K562 (cell line): Measurements from ENCODE around the gene NUDT22. TPM values are rescaled to one million over a fixed set of nuclear protein-coding genes. Genes with fewer than 3 reads are reported as not detected.
A peak's percentile ranks its signal among the peaks of the same experiment; 100 is the strongest.

Source experiments
- ATF2 ChIP-seq: sonication (generic); formaldehyde crosslinking; IDR thresholded peaks from 2 replicates; pipeline ENCODE4 v1.8.1; 2022; ENCODE audit warnings: missing genetic modification reagents
- CHD7 ChIP-seq: fragments of 200-600 bp; sonication (generic); IDR thresholded peaks from one replicate; pipeline ENCODE4 v1.6.1; 2012; ENCODE audit warnings: mild to moderate bottlenecking, low read depth, low read length, inconsistent platforms
- ETS2 ChIP-seq: IDR thresholded peaks from 2 replicates; pipeline ENCODE4 v1.6.1; 2016; ENCODE audit warnings: borderline replicate concordance, missing genetic modification characterization, mild to moderate bottlenecking, moderate library complexity, missing compliant biosample characterization; ENCODE audit not compliant: poor library complexity, severe bottlenecking
- HNRNPK ChIP-seq: fragments of 200-400 bp; formaldehyde crosslinking; IDR thresholded peaks from one replicate; pipeline ENCODE4 v1.6.1; 2018; ENCODE audit warnings: mild to moderate bottlenecking, low read depth, low read length; ENCODE audit not compliant: poor library complexity, severe bottlenecking
- NBN ChIP-seq: fragments of 450-650 bp; IDR thresholded peaks from 2 replicates; pipeline ENCODE4 v1.6.1; 2016; ENCODE audit warnings: low read depth, mild to moderate bottlenecking
- NFYB ChIP-seq: IDR thresholded peaks from 2 replicates; pipeline ENCODE4 v1.6.1; 2011; ENCODE audit warnings: mild to moderate bottlenecking, moderate library complexity; ENCODE audit not compliant: insufficient read length; ENCODE audit errors: extremely low read depth
- NUFIP1 ChIP-seq: fragments of 450-650 bp; IDR thresholded peaks from 2 replicates; pipeline ENCODE4 v1.6.1; 2018; ENCODE audit not compliant: partially characterized antibody
- SMAD4 ChIP-seq: fragments of 250-450 bp; sonication (Bioruptor Pico); conservative IDR thresholded peaks from 2 replicates; pipeline ENCODE4 v1.8.0; 2021; ENCODE audit warnings: inconsistent platforms, mild to moderate bottlenecking, moderate library complexity
- SMARCC2 ChIP-seq: fragments of 450-650 bp; IDR thresholded peaks from 2 replicates; pipeline ENCODE4 v1.6.1; 2017; ENCODE audit warnings: antibody characterized with exemption, moderate library complexity, mild to moderate bottlenecking, low read depth
- TEAD4 ChIP-seq, 2 experiments: sonication (generic) in 1 of 2; formaldehyde crosslinking in 1 of 2; IDR thresholded peaks; 2 replicates each; pipeline versions ENCODE4 v1.6.1 to v1.8.0; 2012 to 2022; ENCODE audit warnings: borderline replicate concordance in 1 of 2, inconsistent platforms in 1 of 2, low read length in 1 of 2, mild to moderate bottlenecking in 1 of 2, missing genetic modification reagents in 1 of 2
- THAP7 ChIP-seq: fragments of 250-450 bp; sonication (Bioruptor Pico); IDR thresholded peaks from 2 replicates; pipeline ENCODE4 v1.5.0; 2021
- ZNF224 ChIP-seq: sonication (generic); formaldehyde crosslinking; IDR thresholded peaks from 2 replicates; pipeline ENCODE4 v1.8.0; 2022; ENCODE audit warnings: mild to moderate bottlenecking, missing genetic modification reagents
- ZNF785 ChIP-seq: fragments of 250-450 bp; sonication (Bioruptor Pico); IDR thresholded peaks from 2 replicates; pipeline ENCODE4 v1.4.0; 2020; ENCODE audit warnings: mild to moderate bottlenecking
- polyA plus RNA-seq, 8 experiments: library from polyadenylated mRNA; depleted of rRNA in 4 of 8; stranded (reverse) in 5 of 8; unstranded in 3 of 8; fragments of >200 nt; fragmentation: Nextera tagmentation in 2 of 8; fragmentation: Illumina TruSeq in 1 of 8; extraction: Ambion mirVana in 2 of 8; extraction: Trizol in 1 of 8; gene quantifications; 2 replicates each; pipeline versions ENCODE4 v1.2.1 to v1.2.3, GENCODE V29; 2011 to 2014; ENCODE audit warnings: inconsistent platforms in 1 of 8, missing spikeins in 1 of 8
- total RNA-seq, 7 experiments: library from RNA; depleted of rRNA in 6 of 7; stranded (reverse); fragments of >200 nt in 6 of 7; fragmentation: Illumina TruSeq in 2 of 7; extraction: Trizol in 2 of 7; gene quantifications; 2 replicates each; pipeline versions ENCODE4 v1.2.1 to v1.2.3, GENCODE V29; 2011 to 2021; ENCODE audit warnings: low replicate concordance in 1 of 7

The NUDT22 gene
- total and polyA plus RNA-seq, 9 of the 15 experiments (the other 6 are each of a cell fraction or from before 2014, with no cell fraction given), result 6.3 to 92.6 (median 37.4) TPM

- TF ChIP-seq CHD7 (no peak), ATF2 (no peak), HNRNPK (no peak), ZNF224 (CRISPR knock-in tag) (no peak), NBN (peak; percentile 77), THAP7 (CRISPR knock-in tag) (no peak), NUFIP1 (no peak), SMARCC2 (no peak), SMAD4 (CRISPR knock-in tag) (peak; percentile 39; the same call in 1 of the 2 replicates), TEAD4 (IDR thresholded peaks at IDR 0.05; ENCODE audit: low read length) (peak; percentile 45), TEAD4 (CRISPR knock-in tag; IDR thresholded peaks at IDR 0.05; ENCODE audit: borderline replicate concordance) (no peak), ZNF785 (CRISPR knock-in tag) (no peak), NFYB (no peak), ETS2 (no peak)
Measured at GRCh38 chr11:64245797-64246620, 19.9 kb downstream of the NUDT22 start (continued).
